B cell (primary cell): ENCODE data around the gene PGLYRP3.
A peak's percentile ranks its signal among the peaks of the same experiment; 100 is the strongest.

ENCODE experiments used
- EZH2 ChIP-seq: IDR thresholded peaks from 2 replicates; pipeline ENCODE4 v1.6.1; 2012; ENCODE audit warnings: borderline replicate concordance, low read depth, mild to moderate bottlenecking, moderate library complexity, low read length; ENCODE audit not compliant: insufficient read depth, poor library complexity, severe bottlenecking
- TF ChIP-seq, protein P1 (sequence below): fragments of 200-600 bp; IDR thresholded peaks from one replicate; pipeline ENCODE4 v1.8.0; 2022; ENCODE audit warnings: antibody characterized with exemption, mild to moderate bottlenecking

DNA sequence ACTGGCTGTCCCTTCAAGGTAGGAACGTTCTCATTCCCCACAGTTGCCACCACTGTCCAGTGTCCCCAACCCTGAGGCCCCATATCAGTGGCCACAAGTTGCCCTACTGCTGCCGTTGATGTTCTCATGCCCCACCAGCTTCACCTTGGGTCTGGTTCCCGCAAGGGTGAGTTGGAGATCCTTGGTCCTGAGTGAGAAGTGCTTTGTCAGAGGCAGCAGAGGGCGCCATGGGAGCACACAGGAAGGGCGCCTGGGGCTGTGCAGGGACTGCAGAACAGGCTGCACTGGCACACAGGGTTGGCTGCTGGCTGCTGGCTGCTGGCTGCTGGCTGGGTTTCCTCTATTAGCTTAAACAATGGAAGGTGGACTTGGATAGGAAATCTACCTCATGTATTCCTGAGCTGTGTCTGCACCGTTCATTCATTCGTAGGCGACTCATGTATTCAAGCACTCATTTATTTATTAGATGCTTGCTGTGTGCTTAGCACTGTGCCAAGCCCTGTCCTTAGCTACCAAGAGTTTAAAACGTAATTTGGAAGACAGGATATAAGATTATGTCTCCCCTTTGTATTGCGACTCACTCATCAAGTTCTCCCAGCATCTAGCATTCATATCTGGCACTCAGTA is 42.8 kb upstream of the PGLYRP3 start:
- TF ChIP-seq, protein P1, sequence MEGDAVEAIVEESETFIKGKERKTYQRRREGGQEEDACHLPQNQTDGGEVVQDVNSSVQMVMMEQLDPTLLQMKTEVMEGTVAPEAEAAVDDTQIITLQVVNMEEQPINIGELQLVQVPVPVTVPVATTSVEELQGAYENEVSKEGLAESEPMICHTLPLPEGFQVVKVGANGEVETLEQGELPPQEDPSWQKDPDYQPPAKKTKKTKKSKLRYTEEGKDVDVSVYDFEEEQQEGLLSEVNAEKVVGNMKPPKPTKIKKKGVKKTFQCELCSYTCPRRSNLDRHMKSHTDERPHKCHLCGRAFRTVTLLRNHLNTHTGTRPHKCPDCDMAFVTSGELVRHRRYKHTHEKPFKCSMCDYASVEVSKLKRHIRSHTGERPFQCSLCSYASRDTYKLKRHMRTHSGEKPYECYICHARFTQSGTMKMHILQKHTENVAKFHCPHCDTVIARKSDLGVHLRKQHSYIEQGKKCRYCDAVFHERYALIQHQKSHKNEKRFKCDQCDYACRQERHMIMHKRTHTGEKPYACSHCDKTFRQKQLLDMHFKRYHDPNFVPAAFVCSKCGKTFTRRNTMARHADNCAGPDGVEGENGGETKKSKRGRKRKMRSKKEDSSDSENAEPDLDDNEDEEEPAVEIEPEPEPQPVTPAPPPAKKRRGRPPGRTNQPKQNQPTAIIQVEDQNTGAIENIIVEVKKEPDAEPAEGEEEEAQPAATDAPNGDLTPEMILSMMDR: peak; percentile 16
- no peak for TF ChIP-seq EZH2
